ENCODE results near the gene HTR3A.

The HTR3A gene

GRCh38 chr11:114015117-114015516 is 40.2 kb downstream of the HTR3A start:
- in situ Hi-C loops (cut with MboI; ENCODE audit: low sequenced_read_pairs): no loop called here

GRCh38 chr11:114016986-114017385 is 42.1 kb downstream of the HTR3A start:
- in situ Hi-C loops (cut with MboI; ENCODE audit: low sequenced_read_pairs): no loop called here

GRCh38 chr11:114017723-114018122 is 42.8 kb downstream of the HTR3A start:
- in situ Hi-C loops (cut with MboI; ENCODE audit: low sequenced_read_pairs): no loop called here

GRCh38 chr11:114019046-114019445 is 44.1 kb downstream of the HTR3A start:
- in situ Hi-C loops (cut with MboI; ENCODE audit: low sequenced_read_pairs): no loop called here

GRCh38 chr11:114019574-114019973 is 44.7 kb downstream of the HTR3A start:
- in situ Hi-C loops (cut with MboI; ENCODE audit: low sequenced_read_pairs): no loop called here

DNA sequence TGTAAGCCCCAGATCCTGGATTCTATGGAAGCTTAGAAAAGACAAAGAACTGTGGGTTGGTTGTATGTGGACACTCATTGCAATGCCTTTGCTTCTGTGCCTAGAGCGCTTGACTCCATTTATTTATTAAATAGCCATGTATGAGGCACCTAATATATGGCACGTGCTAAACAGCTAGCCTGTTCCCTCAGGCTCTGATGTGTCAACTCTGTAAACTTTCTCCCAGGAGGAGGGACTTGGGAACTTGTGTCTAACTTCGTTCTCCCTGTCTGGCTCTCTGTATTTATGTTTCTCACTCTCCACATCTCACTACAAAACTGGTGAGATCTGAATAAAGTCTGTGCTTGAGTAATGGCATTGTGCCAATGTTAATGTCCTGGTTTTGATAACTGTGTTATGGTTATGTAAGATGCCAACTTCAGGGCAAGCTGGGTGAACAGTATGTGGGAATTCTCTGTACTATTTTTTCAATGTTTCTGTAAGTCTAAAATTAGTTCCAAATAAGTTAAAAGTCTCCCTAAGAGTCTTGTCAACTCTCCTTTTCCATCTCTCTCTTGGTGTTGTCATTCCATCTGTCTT is 50.5 kb downstream of the HTR3A start:
- in situ Hi-C loops (cut with MboI; ENCODE audit: low sequenced_read_pairs): no loop called here

GRCh38 chr11:114026355-114026754 is 51.4 kb downstream of the HTR3A start:
- in situ Hi-C loops (cut with MboI; ENCODE audit: low sequenced_read_pairs): no loop called here

DNA sequence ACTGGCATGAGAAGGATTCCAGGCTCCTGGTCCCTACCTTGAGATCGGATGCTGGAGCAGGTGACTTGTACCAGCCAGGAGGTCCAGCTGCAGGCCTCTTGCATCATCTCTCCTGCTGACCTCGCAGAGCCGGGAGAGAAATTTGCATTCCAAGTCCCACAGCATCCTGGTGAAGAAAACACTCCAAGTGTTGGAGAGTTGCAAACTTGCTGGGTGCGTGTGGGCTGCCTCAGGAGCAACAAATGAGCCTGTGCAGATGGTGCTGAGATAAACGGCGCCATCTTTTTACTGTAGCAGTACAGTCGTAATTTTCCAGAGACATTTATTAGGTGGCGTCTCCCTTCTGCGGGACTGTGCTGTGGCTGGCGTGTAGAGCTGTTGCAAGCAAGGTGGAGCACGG is 52.5 kb downstream of the HTR3A start:
- in situ Hi-C loops (cut with MboI; ENCODE audit: low sequenced_read_pairs): no loop called here

GRCh38 chr11:114027926-114028325 is 53.0 kb downstream of the HTR3A start:
- in situ Hi-C loops (cut with MboI; ENCODE audit: low sequenced_read_pairs): no loop called here

DNA sequence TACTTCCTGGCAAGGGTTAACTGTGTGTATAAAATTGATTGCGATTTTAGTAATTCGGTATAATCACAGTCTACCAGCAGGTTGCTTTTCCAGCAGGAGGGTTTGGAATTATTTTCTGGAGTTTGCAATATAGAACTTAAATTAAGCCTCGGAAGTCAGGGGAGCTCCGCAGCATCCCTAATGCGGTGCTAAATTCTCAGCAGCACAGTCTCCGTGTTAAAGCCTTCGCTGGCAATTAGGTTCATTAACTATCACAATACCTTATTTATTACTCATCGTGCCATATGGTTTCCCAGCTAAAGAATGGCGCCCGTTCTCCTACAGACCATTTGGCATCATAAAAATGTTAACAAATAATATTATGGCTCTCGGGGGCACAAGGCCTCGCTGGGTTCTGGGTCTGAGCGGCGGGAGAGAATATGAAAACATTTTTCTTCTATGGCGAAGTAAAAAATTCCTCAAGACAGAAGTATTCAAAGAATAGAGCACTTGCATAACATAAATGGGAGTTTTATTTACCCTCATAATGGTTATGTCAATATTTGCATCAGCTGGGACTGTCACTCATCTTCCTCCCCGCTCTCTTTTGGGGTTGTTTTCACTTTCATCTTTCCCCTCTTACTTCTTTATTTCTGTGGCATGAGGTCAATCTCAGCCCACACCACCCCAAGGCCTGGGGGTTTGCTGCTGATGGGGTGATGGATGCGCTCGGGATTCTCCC is 56.5 kb downstream of the HTR3A start:
- in situ Hi-C loops (cut with MboI; ENCODE audit: low sequenced_read_pairs): no loop called here

DNA sequence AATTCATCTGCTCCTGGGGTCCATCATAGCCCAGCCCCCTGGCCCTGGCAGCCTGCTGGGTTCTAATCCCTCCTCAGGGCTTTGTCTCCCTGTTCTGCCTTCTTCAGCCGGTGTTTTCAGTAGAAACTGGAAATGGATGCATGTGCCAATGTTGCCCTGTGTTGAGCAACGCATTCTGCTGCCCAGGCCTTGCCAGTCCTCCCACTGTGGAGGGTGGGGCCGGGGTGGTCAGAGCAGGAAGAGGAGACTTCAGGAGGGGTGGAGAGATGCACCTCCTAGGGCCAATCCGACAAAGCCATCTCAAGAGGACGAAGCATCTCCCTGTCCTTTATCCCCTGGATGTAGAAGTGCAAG is 57.0 kb downstream of the HTR3A start:
- in situ Hi-C loops (cut with MboI; ENCODE audit: low sequenced_read_pairs): no loop called here

DNA sequence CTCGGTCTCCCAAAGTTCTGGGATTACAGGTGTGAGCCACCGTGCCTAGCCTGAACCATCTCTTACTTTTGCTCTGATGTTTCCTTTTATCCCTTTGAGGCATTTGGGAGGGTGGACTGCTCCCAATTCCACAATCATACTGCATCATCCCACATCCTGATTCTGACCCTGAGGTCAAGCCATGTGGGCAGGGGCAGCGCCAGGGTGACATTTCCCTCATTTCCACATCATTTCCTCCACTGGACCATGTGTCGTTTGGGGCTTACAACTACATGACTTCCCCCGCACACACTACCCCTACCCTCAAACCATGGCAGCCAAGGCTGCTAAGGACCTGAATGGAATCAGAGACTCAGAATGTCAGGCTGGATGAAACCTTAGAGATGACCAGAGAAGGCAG is 58.2 kb downstream of the HTR3A start:
- in situ Hi-C loops (cut with MboI; ENCODE audit: low sequenced_read_pairs): no loop called here

DNA sequence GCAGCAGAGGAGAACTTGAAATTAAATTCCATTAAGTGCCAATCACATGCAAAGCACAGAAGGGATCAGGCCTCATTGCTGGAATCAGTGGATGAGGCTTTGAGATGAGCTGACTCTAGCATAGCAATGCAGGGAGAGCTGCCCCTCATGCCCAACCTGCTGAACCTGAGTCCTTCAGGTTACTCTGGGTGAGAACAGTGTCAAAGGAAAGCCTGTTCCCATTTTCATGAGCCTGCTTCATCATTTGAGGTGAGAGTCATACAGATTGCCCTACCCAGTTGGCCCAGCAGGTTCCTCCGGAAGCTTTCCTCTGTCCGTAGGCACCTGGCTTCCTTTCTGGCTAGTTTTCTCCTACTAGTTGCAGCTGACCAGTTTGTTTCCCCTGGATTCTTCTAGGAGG is 58.7 kb downstream of the HTR3A start:
- in situ Hi-C loops (cut with MboI; ENCODE audit: low sequenced_read_pairs): no loop called here

DNA sequence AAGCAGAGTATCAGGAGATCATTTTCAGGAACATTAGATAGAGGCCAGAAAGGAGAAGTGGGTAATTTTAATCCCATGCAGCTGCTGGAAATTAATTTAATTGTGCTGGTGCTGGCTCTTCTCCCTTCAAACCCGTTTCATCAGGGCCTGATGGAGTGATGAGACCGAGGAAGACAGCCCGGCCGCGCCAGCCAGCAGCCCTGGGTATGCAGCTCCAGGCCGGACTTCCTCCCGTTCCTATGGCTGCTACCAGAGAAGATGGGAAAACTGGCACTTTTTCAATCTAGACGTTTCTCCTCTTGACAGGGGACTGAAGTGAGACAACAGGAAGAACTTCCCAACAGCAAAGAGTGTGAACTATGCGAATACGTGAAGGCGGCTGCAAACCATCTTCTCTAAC is 60.0 kb downstream of the HTR3A start:
- in situ Hi-C loops (cut with MboI; ENCODE audit: low sequenced_read_pairs): no loop called here

DNA sequence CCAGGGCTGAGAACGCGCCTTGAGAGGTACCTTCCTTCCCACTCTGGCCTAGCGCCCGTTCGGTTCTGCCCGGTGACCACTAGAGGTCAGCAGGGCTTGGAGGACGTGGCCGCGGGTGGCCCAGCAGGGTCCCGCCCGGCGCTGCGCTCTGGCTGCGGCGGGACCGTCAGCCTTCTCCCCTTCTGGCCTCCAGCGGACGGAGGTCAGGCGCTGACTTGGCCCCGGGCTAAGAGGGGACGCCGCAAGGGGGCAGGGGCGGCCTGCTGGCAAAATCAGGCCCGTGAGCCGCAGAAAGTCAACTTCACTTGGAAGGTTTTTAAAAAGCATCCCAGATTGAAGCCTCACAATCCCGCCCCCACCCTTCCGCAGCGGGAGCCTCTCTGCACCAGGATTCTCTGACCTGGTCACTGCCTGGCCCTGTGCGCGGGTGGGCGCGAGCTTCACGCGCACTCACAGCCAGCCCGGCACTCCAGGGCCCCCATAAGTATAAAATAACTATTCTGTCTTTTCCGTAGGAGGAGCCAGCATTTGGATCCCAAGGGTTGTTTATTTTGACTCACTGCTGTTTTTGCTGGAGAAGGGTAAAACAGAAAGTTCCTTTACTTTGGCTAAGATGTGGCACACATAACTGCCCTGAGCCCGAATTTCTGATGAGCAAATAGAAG is 61.4 kb downstream of the HTR3A start:
- in situ Hi-C loops (cut with MboI; ENCODE audit: low sequenced_read_pairs): no loop called here

GRCh38 chr11:114036958-114037357 is 62.0 kb downstream of the HTR3A start:
- in situ Hi-C loops (cut with MboI; ENCODE audit: low sequenced_read_pairs): no loop called here

DNA sequence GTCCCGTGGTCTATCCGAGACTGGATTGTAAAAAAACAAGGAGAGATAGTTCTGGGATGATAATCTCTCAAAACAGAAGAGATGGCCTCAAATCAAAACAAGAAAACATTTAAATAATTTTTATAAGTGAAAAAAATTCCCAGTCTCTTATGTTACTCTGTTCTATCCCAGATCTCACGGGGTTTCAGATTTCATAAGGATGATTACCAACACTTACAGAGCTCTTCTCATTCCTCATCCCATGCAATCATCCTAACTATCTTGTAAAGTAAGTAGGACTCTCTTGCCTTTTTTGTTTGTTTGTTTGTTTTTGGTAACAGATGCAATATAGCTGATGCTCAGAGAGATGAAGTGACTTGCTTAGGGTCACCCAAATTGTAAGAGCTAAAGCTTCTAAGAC is 64.6 kb downstream of the HTR3A start:
- in situ Hi-C loops (cut with MboI; ENCODE audit: low sequenced_read_pairs): no loop called here
